ENCODE data around the gene LPP. TPM values are rescaled to one million over a fixed set of nuclear protein-coding genes. Genes with fewer than 3 reads are reported as not detected.

The LPP gene
- total and polyA plus RNA-seq, 5 donors from 2014 or later: 14.5 to 102 (median 21.7) TPM

GRCh38 chr3:188202358-188203138 lies 48.6 kb downstream of the LPP start:
- H3K27ac Mint-ChIP-seq: peak overlapping the region in 1 of 3 donors; percentile 30
- H3K4me3 ChIP-seq (ENCODE audit: low read depth, low read length): no peak overlapping the region
- H3K27ac ChIP-seq (ENCODE audit: insufficient read depth, low read length, poor library complexity, severe bottlenecking): no peak overlapping the region
- H3K27me3 Mint-ChIP-seq: no peaks in the 10 kb centered on the region
- H3K36me3 Mint-ChIP-seq: peaks cover 27% of the 10 kb centered on the region
- H3K27me3 ChIP-seq (ENCODE audit: control insufficient read depth, insufficient read depth, low read length): no peaks in the 10 kb centered on the region
- no peaks in the 10 kb centered on the region for H3K9me3 Mint-ChIP-seq
- no peaks in the 10 kb centered on the region for H3K9me3 ChIP-seq (ENCODE audit: control insufficient read depth in 2 of 2, low read length in 2 of 2)
- H3K4me1 ChIP-seq (ENCODE audit: control insufficient read depth, insufficient read depth, low read length, poor library complexity, severe bottlenecking): no peaks in the 10 kb centered on the region
- ATAC-seq (ENCODE audit: low read depth in 2 of 2): no peak
- peaks cover 16 to 33% (median 24%) of the 10 kb centered on the region in 4 donors for H3K4me1 Mint-ChIP-seq
- DNase-seq: peak in 1 of 3 donors; percentile 29
- H3K4me3 Mint-ChIP-seq: no peak overlapping the region
- H3K36me3 ChIP-seq (ENCODE audit: control insufficient read depth, insufficient read depth, low read length): no peaks in the 10 kb centered on the region

GRCh38 chr3:188204526-188204925 lies 50.6 kb downstream of the LPP start:
- Histone ChIP-seq H3K9me3 (ENCODE audit: control insufficient read depth in 2 of 2, low read length in 2 of 2) (no peaks in the 10 kb centered on the region), H3K36me3 (ENCODE audit: control insufficient read depth, insufficient read depth, low read length) (peaks cover 2% of the 10 kb centered on the region), H3K27me3 (ENCODE audit: control insufficient read depth, insufficient read depth, low read length) (no peaks in the 10 kb centered on the region), H3K4me3 (ENCODE audit: low read depth, low read length) (no peak overlapping the region), H3K4me1 (ENCODE audit: control insufficient read depth, insufficient read depth, low read length, poor library complexity, severe bottlenecking) (no peaks in the 10 kb centered on the region), H3K27ac (ENCODE audit: insufficient read depth, low read length, poor library complexity, severe bottlenecking) (no peak overlapping the region)
- Mint-ChIP-seq H3K4me3 (no peak overlapping the region), H3K27ac (peak overlapping the region in 1 of 3 donors; percentile 22), H3K4me1 (peaks cover 16 to 33% (median 22%) of the 10 kb centered on the region in 4 donors), H3K36me3 (peaks cover 25% of the 10 kb centered on the region), H3K27me3 (no peaks in the 10 kb centered on the region), H3K9me3 (no peaks in the 10 kb centered on the region)
- DNase-seq: no peak
- ATAC-seq (ENCODE audit: low read depth in 2 of 2): no peak

DNA sequence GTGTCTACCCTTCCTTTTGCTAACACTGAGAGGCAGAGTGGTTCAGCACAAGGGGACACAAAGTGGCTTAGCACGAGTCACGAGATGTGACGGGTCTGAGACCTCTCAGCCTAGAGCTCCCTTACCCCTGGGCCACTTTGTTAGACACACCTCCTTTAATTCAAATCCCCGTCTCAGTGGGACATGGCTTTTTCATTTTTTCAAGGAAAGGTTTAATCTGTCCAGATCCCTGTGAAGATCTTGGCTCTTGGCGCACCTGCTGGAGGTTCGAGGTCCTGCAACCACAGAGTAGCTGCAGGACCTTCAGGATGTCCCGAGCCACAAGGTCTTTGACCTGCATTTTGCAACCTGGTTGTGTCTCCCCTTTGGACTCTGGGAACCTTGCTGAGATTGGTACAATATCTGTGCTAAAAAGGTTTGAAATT lies 52.0 kb downstream of the LPP start:
- DNase-seq: no peak
- Mint-ChIP-seq H3K4me3 (no peak overlapping the region), H3K36me3 (peaks cover 38% of the 10 kb centered on the region), H3K9me3 (no peaks in the 10 kb centered on the region), H3K27me3 (no peaks in the 10 kb centered on the region), H3K27ac (no peak overlapping the region), H3K4me1 (peaks cover 16 to 39% (median 22%) of the 10 kb centered on the region in 4 donors)
- Histone ChIP-seq H3K36me3 (ENCODE audit: control insufficient read depth, insufficient read depth, low read length) (peaks cover 5% of the 10 kb centered on the region), H3K27ac (ENCODE audit: insufficient read depth, low read length, poor library complexity, severe bottlenecking) (no peak overlapping the region), H3K27me3 (ENCODE audit: control insufficient read depth, insufficient read depth, low read length) (no peaks in the 10 kb centered on the region), H3K9me3 (ENCODE audit: control insufficient read depth in 2 of 2, low read length in 2 of 2) (no peaks in the 10 kb centered on the region), H3K4me3 (ENCODE audit: low read depth, low read length) (no peak overlapping the region), H3K4me1 (ENCODE audit: control insufficient read depth, insufficient read depth, low read length, poor library complexity, severe bottlenecking) (no peaks in the 10 kb centered on the region)
- ATAC-seq (ENCODE audit: low read depth in 2 of 2): no peak

GRCh38 chr3:188206787-188207186 lies 52.8 kb downstream of the LPP start:
- H3K9me3 ChIP-seq (ENCODE audit: control insufficient read depth in 2 of 2, low read length in 2 of 2): no peaks in the 10 kb centered on the region
- H3K4me3 ChIP-seq (ENCODE audit: low read depth, low read length): no peak overlapping the region
- Mint-ChIP-seq H3K36me3 (peaks cover 42% of the 10 kb centered on the region), H3K4me3 (no peak overlapping the region), H3K4me1 (peaks cover 16 to 31% (median 22%) of the 10 kb centered on the region in 4 donors), H3K27me3 (no peaks in the 10 kb centered on the region), H3K27ac (peak overlapping the region in 1 of 3 donors; percentile 3), H3K9me3 (no peaks in the 10 kb centered on the region)
- no peaks in the 10 kb centered on the region for H3K4me1 ChIP-seq (ENCODE audit: control insufficient read depth, insufficient read depth, low read length, poor library complexity, severe bottlenecking)
- peaks cover 5% of the 10 kb centered on the region for H3K36me3 ChIP-seq (ENCODE audit: control insufficient read depth, insufficient read depth, low read length)
- DNase-seq: no peak
- H3K27ac ChIP-seq (ENCODE audit: insufficient read depth, low read length, poor library complexity, severe bottlenecking): no peak overlapping the region
- no peak for ATAC-seq (ENCODE audit: low read depth in 2 of 2)
- H3K27me3 ChIP-seq (ENCODE audit: control insufficient read depth, insufficient read depth, low read length): no peaks in the 10 kb centered on the region

GRCh38 chr3:188207941-188208515 lies 54.1 kb downstream of the LPP start:
- no peak for ATAC-seq (ENCODE audit: low read depth in 2 of 2)
- peaks cover 5% of the 10 kb centered on the region for H3K36me3 ChIP-seq (ENCODE audit: control insufficient read depth, insufficient read depth, low read length)
- no peak overlapping the region for H3K27ac ChIP-seq (ENCODE audit: insufficient read depth, low read length, poor library complexity, severe bottlenecking)
- DNase-seq: no peak
- no peak overlapping the region for H3K27ac Mint-ChIP-seq
- no peak overlapping the region for H3K4me3 Mint-ChIP-seq
- no peaks in the 10 kb centered on the region for H3K9me3 ChIP-seq (ENCODE audit: control insufficient read depth in 2 of 2, low read length in 2 of 2)
- H3K4me3 ChIP-seq (ENCODE audit: low read depth, low read length): no peak overlapping the region
- no peaks in the 10 kb centered on the region for H3K27me3 Mint-ChIP-seq
- H3K36me3 Mint-ChIP-seq: peaks cover 44% of the 10 kb centered on the region
- H3K4me1 Mint-ChIP-seq: peaks cover 15 to 30% (median 19%) of the 10 kb centered on the region in 4 donors
- H3K4me1 ChIP-seq (ENCODE audit: control insufficient read depth, insufficient read depth, low read length, poor library complexity, severe bottlenecking): no peaks in the 10 kb centered on the region
- no peaks in the 10 kb centered on the region for H3K27me3 ChIP-seq (ENCODE audit: control insufficient read depth, insufficient read depth, low read length)
- no peaks in the 10 kb centered on the region for H3K9me3 Mint-ChIP-seq

DNA sequence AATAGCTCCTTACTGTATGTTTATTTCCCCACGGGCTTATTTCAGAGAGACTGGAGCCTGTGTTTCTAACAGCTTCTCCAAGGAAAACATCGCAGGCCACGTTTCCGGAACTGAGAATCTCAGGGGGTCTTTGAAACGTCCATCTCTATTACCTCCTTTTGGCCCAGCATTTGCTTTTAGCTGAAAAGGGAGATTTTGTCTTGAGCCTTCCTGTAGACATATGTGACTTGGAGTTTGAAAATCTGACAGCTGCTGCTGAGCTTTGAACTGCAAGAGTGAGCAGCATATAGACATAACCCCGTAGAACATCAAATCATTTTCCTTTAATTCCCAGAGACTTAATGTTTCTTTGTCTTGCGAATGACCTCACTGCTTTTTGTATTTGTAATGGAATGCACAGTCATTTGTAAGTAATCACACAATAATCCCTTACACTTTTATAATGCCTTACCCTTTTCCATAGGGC lies 54.6 kb downstream of the LPP start:
- Histone ChIP-seq H3K27me3 (ENCODE audit: control insufficient read depth, insufficient read depth, low read length) (no peaks in the 10 kb centered on the region), H3K4me1 (ENCODE audit: control insufficient read depth, insufficient read depth, low read length, poor library complexity, severe bottlenecking) (no peaks in the 10 kb centered on the region), H3K36me3 (ENCODE audit: control insufficient read depth, insufficient read depth, low read length) (peaks cover 5% of the 10 kb centered on the region), H3K9me3 (ENCODE audit: control insufficient read depth in 2 of 2, low read length in 2 of 2) (no peaks in the 10 kb centered on the region), H3K27ac (ENCODE audit: insufficient read depth, low read length, poor library complexity, severe bottlenecking) (no peak overlapping the region), H3K4me3 (ENCODE audit: low read depth, low read length) (no peak overlapping the region)
- H3K36me3 Mint-ChIP-seq: peaks cover 47% of the 10 kb centered on the region
- no peak for ATAC-seq (ENCODE audit: low read depth in 2 of 2)
- no peak for DNase-seq
- H3K27me3 Mint-ChIP-seq: no peaks in the 10 kb centered on the region
- H3K9me3 Mint-ChIP-seq: no peaks in the 10 kb centered on the region
- no peak overlapping the region for H3K27ac Mint-ChIP-seq
- H3K4me1 Mint-ChIP-seq: peaks cover 16 to 32% (median 20%) of the 10 kb centered on the region in 4 donors
- H3K4me3 Mint-ChIP-seq: no peak overlapping the region

DNA sequence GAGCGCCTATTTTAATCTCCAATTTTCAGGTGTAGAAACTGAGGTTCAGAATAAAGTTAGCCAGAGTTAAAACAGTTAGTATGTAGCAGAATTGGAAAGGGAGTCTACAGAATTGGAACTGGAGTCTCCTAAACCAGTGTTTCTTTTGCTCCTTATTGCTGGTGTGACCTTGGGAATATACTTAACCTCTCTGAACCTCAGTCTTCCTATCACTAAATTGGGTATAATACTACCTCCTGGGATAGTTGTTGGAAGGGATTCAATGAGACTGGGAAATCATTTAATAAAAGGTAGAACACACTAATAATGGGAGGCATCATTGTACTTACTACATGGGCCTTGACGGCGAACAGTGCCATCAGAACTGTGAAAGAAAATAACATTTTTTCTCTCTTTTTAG lies 55.1 kb downstream of the LPP start:
- Histone ChIP-seq H3K27ac (ENCODE audit: insufficient read depth, low read length, poor library complexity, severe bottlenecking) (no peak overlapping the region), H3K4me3 (ENCODE audit: low read depth, low read length) (no peak overlapping the region), H3K27me3 (ENCODE audit: control insufficient read depth, insufficient read depth, low read length) (no peaks in the 10 kb centered on the region), H3K9me3 (ENCODE audit: control insufficient read depth in 2 of 2, low read length in 2 of 2) (no peaks in the 10 kb centered on the region), H3K36me3 (ENCODE audit: control insufficient read depth, insufficient read depth, low read length) (peaks cover 5% of the 10 kb centered on the region), H3K4me1 (ENCODE audit: control insufficient read depth, insufficient read depth, low read length, poor library complexity, severe bottlenecking) (no peaks in the 10 kb centered on the region)
- Mint-ChIP-seq H3K27ac (no peak overlapping the region), H3K27me3 (no peaks in the 10 kb centered on the region), H3K36me3 (peaks cover 52% of the 10 kb centered on the region), H3K9me3 (no peaks in the 10 kb centered on the region), H3K4me1 (peaks cover 16 to 30% (median 20%) of the 10 kb centered on the region in 4 donors), H3K4me3 (no peak overlapping the region)
- ATAC-seq (ENCODE audit: low read depth in 2 of 2) (no peak), DNase-seq (no peak)

Measured in CD4-positive, CD25-positive, alpha-beta regulatory T cell (primary cell).